H9 (cell line): ENCODE results near the gene BPIFA1. TPM values are rescaled to one million over a fixed set of nuclear protein-coding genes. Genes with fewer than 3 reads are reported as not detected.

Source experiments
- DNase-seq: peaks from one replicate; pipeline ENCODE4 v3.0.0-alpha.2; 2017
- H2AFZ ChIP-seq: one replicate; pipeline ENCODE4 v1.6.1; 2013; ENCODE audit warnings: mild to moderate bottlenecking, low read length, control low read depth, moderate library complexity
- H2AK5ac ChIP-seq: 2 replicates; pipeline ENCODE4 v1.6.1; 2013; ENCODE audit warnings: low read length, control low read depth, mixed read lengths; ENCODE audit not compliant: insufficient read length
- H2BK120ac ChIP-seq: one replicate; pipeline ENCODE4 v1.6.1; 2013; ENCODE audit warnings: low read depth, mild to moderate bottlenecking, low read length, control low read depth, inconsistent platforms; ENCODE audit not compliant: poor library complexity, severe bottlenecking
- H2BK12ac ChIP-seq: 2 replicates; pipeline ENCODE4 v1.6.1; 2013; ENCODE audit warnings: low read length, control low read depth, mixed read lengths, low read depth; ENCODE audit not compliant: insufficient read length
- H2BK15ac ChIP-seq: 2 replicates; pipeline ENCODE4 v1.6.1; 2013; ENCODE audit warnings: low read depth, low read length, control low read depth
- H2BK20ac ChIP-seq: one replicate; pipeline ENCODE4 v1.6.1; 2013; ENCODE audit warnings: low read depth, mild to moderate bottlenecking, low read length, control low read depth, inconsistent platforms; ENCODE audit not compliant: poor library complexity, severe bottlenecking
- H2BK5ac ChIP-seq: 2 replicates; pipeline ENCODE4 v1.6.1; 2013; ENCODE audit warnings: low read length, control low read depth, mixed read lengths; ENCODE audit not compliant: insufficient read length
- H3K14ac ChIP-seq: 2 replicates; pipeline ENCODE4 v1.6.1; 2013; ENCODE audit warnings: low read length, control low read depth; ENCODE audit not compliant: insufficient read depth
- H3K18ac ChIP-seq: 2 replicates; pipeline ENCODE4 v1.6.1; 2013; ENCODE audit warnings: low read depth, mild to moderate bottlenecking, mixed read lengths, low read length, control low read depth; ENCODE audit not compliant: insufficient read length
- H3K23ac ChIP-seq: 2 replicates; pipeline ENCODE4 v1.6.1; 2013; ENCODE audit warnings: low read length, control low read depth, mixed read lengths, low read depth; ENCODE audit not compliant: insufficient read length
- H3K23me2 ChIP-seq: 2 replicates; pipeline ENCODE4 v1.6.1; 2013; ENCODE audit warnings: low read depth, mild to moderate bottlenecking, mixed read lengths, low read length, control low read depth; ENCODE audit not compliant: insufficient read length, poor library complexity, severe bottlenecking
- H3K27ac ChIP-seq: 2 replicates; pipeline ENCODE4 v1.5.1; 2013; ENCODE audit warnings: low read length, control low read depth, mixed read lengths, low read depth; ENCODE audit not compliant: insufficient read length
- H3K27me3 ChIP-seq: 2 replicates; pipeline ENCODE4 v1.6.1; 2013; ENCODE audit warnings: low read length, control low read depth, inconsistent platforms; ENCODE audit not compliant: insufficient read depth
- H3K4ac ChIP-seq: 2 replicates; pipeline ENCODE4 v1.6.1; 2013; ENCODE audit warnings: low read depth, mild to moderate bottlenecking, control low read depth, inconsistent platforms, low read length, moderate library complexity
- H3K4me1 ChIP-seq: 2 replicates; pipeline ENCODE4 v1.6.1; 2013; ENCODE audit warnings: low read length, control low read depth, inconsistent platforms; ENCODE audit not compliant: insufficient read depth
- H3K4me2 ChIP-seq: 2 replicates; pipeline ENCODE4 v1.6.1; 2013; ENCODE audit warnings: low read length, control low read depth, mixed read lengths; ENCODE audit not compliant: insufficient read length, insufficient read depth
- H3K56ac ChIP-seq: 2 replicates; pipeline ENCODE4 v1.6.1; 2013; ENCODE audit warnings: low read depth, mild to moderate bottlenecking, mixed read lengths, low read length, control low read depth; ENCODE audit not compliant: insufficient read length
- H3K79me1 ChIP-seq: 2 replicates; pipeline ENCODE4 v1.6.1; 2013; ENCODE audit warnings: low read depth, mild to moderate bottlenecking, moderate library complexity, low read length, control low read depth, inconsistent platforms; ENCODE audit not compliant: insufficient read depth, poor library complexity, severe bottlenecking
- H3K79me2 ChIP-seq: 2 replicates; pipeline ENCODE4 v1.6.1; 2013; ENCODE audit warnings: low read length, control low read depth, inconsistent platforms; ENCODE audit not compliant: insufficient read depth
- H3K9ac ChIP-seq: 2 replicates; pipeline ENCODE4 v1.6.1; 2013; ENCODE audit warnings: low read length, control low read depth, mixed read lengths; ENCODE audit not compliant: insufficient read length; ENCODE audit errors: extremely low read depth
- H3K9me3 ChIP-seq: one replicate; pipeline ENCODE4 v1.6.1; 2013; ENCODE audit warnings: low read depth, low read length, inconsistent platforms; ENCODE audit not compliant: control insufficient read depth
- H3T11ph ChIP-seq: one replicate; pipeline ENCODE4 v1.6.1; 2013; ENCODE audit warnings: mild to moderate bottlenecking, low read length, control low read depth, inconsistent platforms
- H4K20me1 ChIP-seq: one replicate; pipeline ENCODE4 v1.6.1; 2013; ENCODE audit not compliant: control insufficient read depth, insufficient read length, insufficient read depth
- H4K5ac ChIP-seq: 2 replicates; pipeline ENCODE4 v1.6.1; 2013; ENCODE audit warnings: low read depth, mild to moderate bottlenecking, mixed read lengths, low read length, control low read depth; ENCODE audit not compliant: insufficient read length
- H4K8ac ChIP-seq: replicated peaks from 2 replicates; pipeline ENCODE4 v1.6.1; 2013; ENCODE audit warnings: low read length, control low read depth, mixed read lengths, low read depth; ENCODE audit not compliant: insufficient read length
- H4K91ac ChIP-seq: 2 replicates; pipeline ENCODE4 v1.6.1; 2013; ENCODE audit warnings: low read depth, mild to moderate bottlenecking, moderate library complexity, mixed read lengths, low read length, control low read depth; ENCODE audit not compliant: insufficient read length
- H3K27ac Mint-ChIP-seq, 3 experiments: 2 replicates in 2 of 3; 3 replicates in 1 of 3; pipeline ENCODE4 v1.8.0; 2020 to 2021; ENCODE audit warnings: mixed read lengths in 3 of 3, mild to moderate bottlenecking in 1 of 3, moderate library complexity in 1 of 3
- H3K27me3 Mint-ChIP-seq: 2 replicates; pipeline ENCODE4 v1.8.0; 2021; ENCODE audit warnings: low read depth, mild to moderate bottlenecking, moderate library complexity, mixed read lengths
- H3K36me3 Mint-ChIP-seq, 3 experiments: 2 replicates in 2 of 3; 3 replicates in 1 of 3; pipeline ENCODE4 v1.8.0; 2020 to 2021; ENCODE audit warnings: low read depth in 3 of 3, mixed read lengths in 3 of 3; ENCODE audit not compliant: insufficient read depth in 1 of 3
- H3K4me1 Mint-ChIP-seq, 2 experiments: 2 replicates each; pipeline ENCODE4 v1.8.0; 2020; ENCODE audit warnings: mixed read lengths in 2 of 2
- H3K4me3 Mint-ChIP-seq, 2 experiments: 2 replicates in 1 of 2; 3 replicates in 1 of 2; pipeline ENCODE4 v1.8.0; 2020 to 2021; ENCODE audit warnings: mild to moderate bottlenecking in 2 of 2, mixed read lengths in 2 of 2, moderate library complexity in 1 of 2
- H3K9me3 Mint-ChIP-seq, 2 experiments: 2 replicates in 1 of 2; 3 replicates in 1 of 2; pipeline ENCODE4 v1.8.0; 2020; ENCODE audit warnings: mild to moderate bottlenecking in 2 of 2, mixed read lengths in 2 of 2, moderate library complexity in 1 of 2
- CTCF ChIP-seq: fragments of 200-600 bp; sonication (generic); conservative IDR thresholded peaks from 3 replicates; pipeline ENCODE4 v1.8.0; 2021; ENCODE audit warnings: antibody characterized with exemption, mild to moderate bottlenecking
- WGBS: extraction: QIAGEN DNeasy Blood & Tissue Kit; methylation state at CpG from one replicate; pipeline ENCODE4 v1.1.7; 2013; ENCODE audit warnings: missing lambda C conversion rate, low lambda C conversion rate, mixed read lengths; ENCODE audit not compliant: insufficient read length; ENCODE audit errors: extremely low coverage; 5-methylcytosine and 5-hydroxymethylcytosine counted together
- total RNA-seq: library from RNA; stranded (reverse); gene quantifications from 2 replicates; pipeline ENCODE4 v1.2.1, GENCODE V29; 2021

BPIFA1 gene
- total RNA-seq, 1 experiment from 2014 or later: not detected

GRCh38 chr20:33290852-33291251 is 55.1 kb downstream of the BPIFA1 start:
- Histone ChIP-seq H2BK12ac (no peak overlapping the region), H4K91ac (no peak overlapping the region), H2AFZ (no peak overlapping the region), H4K5ac (no peak overlapping the region), H2AK5ac (no peak overlapping the region), H3K27me3 (no peaks in the 10 kb centered on the region), H3K23ac (no peak overlapping the region), H3K14ac (no peak overlapping the region), H2BK15ac (no peak overlapping the region), H3K4me2 (no peak overlapping the region), H3K9ac (no peak overlapping the region), H3K4me1 (no peaks in the 10 kb centered on the region), H3K79me2 (no peaks in the 10 kb centered on the region), H3K18ac (no peak overlapping the region), H3K56ac (no peak overlapping the region), H2BK20ac (no peak overlapping the region), H3K23me2 (no peaks in the 10 kb centered on the region), H3K79me1 (no peaks in the 10 kb centered on the region), H3T11ph (no peak overlapping the region), H2BK120ac (no peak overlapping the region), H3K9me3 (no peaks in the 10 kb centered on the region), H2BK5ac (no peak overlapping the region), H3K4ac (no peak overlapping the region), H4K20me1 (no peaks in the 10 kb centered on the region), H4K8ac (no peak overlapping the region), H3K27ac (no peak overlapping the region)
- H3K9me3 Mint-ChIP-seq: no peaks in the 10 kb centered on the region
- no CpG with 5 or more reads among the region's 13 CpGs for WGBS
- H3K36me3 Mint-ChIP-seq: no peaks in the 10 kb centered on the region
- DNase-seq: no peak
- peaks cover 28% of the 10 kb centered on the region for H3K27me3 Mint-ChIP-seq
- TF ChIP-seq CTCF: no peak
- H3K27ac Mint-ChIP-seq: no peak overlapping the region
- no peak overlapping the region for H3K4me3 Mint-ChIP-seq
- H3K4me1 Mint-ChIP-seq: peaks cover 0 to 3% of the 10 kb centered on the region in 2 experiments; a peak in 1 of 4 replicates
